BE2C (cell line): ENCODE data around the gene GIMAP6.
"Not testable (repeated sequence)": the region's sequence is repeated elsewhere in the genome, so short reads cannot be mapped to it uniquely, and the experiment has no call there.

ENCODE experiments used
- DNase-seq: peaks from one replicate; pipeline ENCODE4 v3.0.0-alpha.2; 2020
- H3K27me3 ChIP-seq: fragments of 250-450 bp; sonication (Bioruptor Pico); 2 replicates; pipeline ENCODE4 v1.5.1; 2020; ENCODE audit warnings: mild to moderate bottlenecking
- H3K36me3 ChIP-seq: fragments of 250-450 bp; sonication (Bioruptor Pico); 2 replicates; pipeline ENCODE4 v1.5.1; 2020; ENCODE audit warnings: mild to moderate bottlenecking
- H3K4me1 ChIP-seq: fragments of 250-450 bp; sonication (Bioruptor Pico); 2 replicates; pipeline ENCODE4 v1.5.1; 2020
- H3K4me3 ChIP-seq: 2 replicates; pipeline ENCODE4 v1.5.1; 2011; ENCODE audit warnings: low read depth, low read length
- H3K9me3 ChIP-seq: fragments of 250-450 bp; sonication (Bioruptor Pico); 2 replicates; pipeline ENCODE4 v1.5.1; 2020
- TF ChIP-seq, protein P1 (sequence below): IDR thresholded peaks from 2 replicates; pipeline ENCODE4 v1.5.1; 2012; ENCODE audit warnings: mild to moderate bottlenecking, low read depth, low read length

GIMAP6 gene

DNA sequence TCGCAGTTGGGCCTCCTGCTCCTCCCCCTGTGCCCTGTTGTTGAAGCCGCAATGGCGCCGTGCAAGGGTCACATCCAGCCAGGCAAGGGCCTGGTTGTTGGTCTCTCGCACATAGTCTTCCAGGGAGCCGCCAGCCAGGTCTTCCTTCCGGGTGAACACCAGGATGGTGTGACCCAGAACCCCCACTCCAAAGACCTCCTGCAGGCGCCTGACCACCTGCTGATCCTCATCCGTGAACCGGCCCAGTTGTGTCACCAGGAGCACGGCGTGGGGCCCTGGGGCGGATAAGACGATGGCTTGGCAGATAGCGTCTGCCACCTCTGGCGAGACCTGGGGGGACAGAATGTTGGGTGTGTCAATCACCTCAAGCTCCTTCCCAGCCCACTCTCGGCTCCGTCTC, 4.2 kb downstream of the GIMAP6 start:
- peaks cover 14% of the 10 kb centered on the region for H3K27me3 ChIP-seq
- no peak overlapping the region for H3K4me3 ChIP-seq
- no peak for DNase-seq
- H3K9me3 ChIP-seq: no peaks in the 10 kb centered on the region
- TF ChIP-seq, protein P1, sequence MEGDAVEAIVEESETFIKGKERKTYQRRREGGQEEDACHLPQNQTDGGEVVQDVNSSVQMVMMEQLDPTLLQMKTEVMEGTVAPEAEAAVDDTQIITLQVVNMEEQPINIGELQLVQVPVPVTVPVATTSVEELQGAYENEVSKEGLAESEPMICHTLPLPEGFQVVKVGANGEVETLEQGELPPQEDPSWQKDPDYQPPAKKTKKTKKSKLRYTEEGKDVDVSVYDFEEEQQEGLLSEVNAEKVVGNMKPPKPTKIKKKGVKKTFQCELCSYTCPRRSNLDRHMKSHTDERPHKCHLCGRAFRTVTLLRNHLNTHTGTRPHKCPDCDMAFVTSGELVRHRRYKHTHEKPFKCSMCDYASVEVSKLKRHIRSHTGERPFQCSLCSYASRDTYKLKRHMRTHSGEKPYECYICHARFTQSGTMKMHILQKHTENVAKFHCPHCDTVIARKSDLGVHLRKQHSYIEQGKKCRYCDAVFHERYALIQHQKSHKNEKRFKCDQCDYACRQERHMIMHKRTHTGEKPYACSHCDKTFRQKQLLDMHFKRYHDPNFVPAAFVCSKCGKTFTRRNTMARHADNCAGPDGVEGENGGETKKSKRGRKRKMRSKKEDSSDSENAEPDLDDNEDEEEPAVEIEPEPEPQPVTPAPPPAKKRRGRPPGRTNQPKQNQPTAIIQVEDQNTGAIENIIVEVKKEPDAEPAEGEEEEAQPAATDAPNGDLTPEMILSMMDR: no peak
- no peaks in the 10 kb centered on the region for H3K4me1 ChIP-seq
- H3K36me3 ChIP-seq: no peaks in the 10 kb centered on the region

DNA sequence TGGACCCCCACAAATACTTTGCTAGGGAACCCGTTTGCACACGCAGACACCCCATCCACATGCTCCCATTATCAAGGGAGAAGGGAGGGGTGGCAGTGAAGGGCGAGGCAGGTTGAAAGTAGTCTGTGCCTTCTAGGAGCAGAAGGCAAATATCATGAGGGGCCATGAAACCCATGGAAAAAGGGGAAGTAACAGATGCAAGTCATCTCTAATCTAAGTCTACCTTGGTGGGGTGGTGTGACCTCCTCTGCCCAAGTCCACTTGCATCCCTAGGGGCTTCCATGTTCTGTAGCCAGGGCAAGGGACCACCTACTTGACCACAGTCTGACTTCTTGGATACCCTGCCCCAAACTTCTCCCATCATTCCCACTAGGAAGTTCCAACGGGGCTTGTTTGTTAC, 5.5 kb downstream of the GIMAP6 start:
- H3K9me3 ChIP-seq: no peaks in the 10 kb centered on the region
- TF ChIP-seq, protein P1: no peak
- no peak for DNase-seq
- H3K4me1 ChIP-seq: no peaks in the 10 kb centered on the region
- peaks cover 14% of the 10 kb centered on the region for H3K27me3 ChIP-seq
- H3K36me3 ChIP-seq: no peaks in the 10 kb centered on the region
- H3K4me3 ChIP-seq: no peak overlapping the region

DNA sequence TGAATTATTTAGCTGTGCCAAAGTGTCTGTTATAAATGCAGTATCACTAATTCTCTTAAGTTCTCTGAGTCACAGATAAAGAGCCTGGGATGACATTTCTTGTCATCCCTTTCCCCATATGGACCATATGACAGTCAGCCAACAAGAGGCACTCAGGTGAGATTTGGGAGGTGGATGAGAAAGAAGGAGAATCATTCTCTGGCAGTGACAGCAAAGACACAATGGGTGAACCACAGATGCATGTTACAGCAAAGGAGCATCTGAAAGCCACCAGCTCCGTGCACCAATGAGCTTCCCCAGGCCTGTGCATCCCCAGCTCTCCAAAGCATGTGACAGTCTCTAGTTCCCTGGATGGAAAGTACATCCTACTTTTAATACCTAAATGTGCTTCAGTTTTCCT, 10.8 kb downstream of the GIMAP6 start:
- Histone ChIP-seq H3K27me3 (peaks cover 14% of the 10 kb centered on the region), H3K9me3 (no peaks in the 10 kb centered on the region), H3K36me3 (no peaks in the 10 kb centered on the region), H3K4me3 (no peak overlapping the region), H3K4me1 (no peaks in the 10 kb centered on the region)
- TF ChIP-seq, protein P1: no peak
- no peak for DNase-seq

DNA sequence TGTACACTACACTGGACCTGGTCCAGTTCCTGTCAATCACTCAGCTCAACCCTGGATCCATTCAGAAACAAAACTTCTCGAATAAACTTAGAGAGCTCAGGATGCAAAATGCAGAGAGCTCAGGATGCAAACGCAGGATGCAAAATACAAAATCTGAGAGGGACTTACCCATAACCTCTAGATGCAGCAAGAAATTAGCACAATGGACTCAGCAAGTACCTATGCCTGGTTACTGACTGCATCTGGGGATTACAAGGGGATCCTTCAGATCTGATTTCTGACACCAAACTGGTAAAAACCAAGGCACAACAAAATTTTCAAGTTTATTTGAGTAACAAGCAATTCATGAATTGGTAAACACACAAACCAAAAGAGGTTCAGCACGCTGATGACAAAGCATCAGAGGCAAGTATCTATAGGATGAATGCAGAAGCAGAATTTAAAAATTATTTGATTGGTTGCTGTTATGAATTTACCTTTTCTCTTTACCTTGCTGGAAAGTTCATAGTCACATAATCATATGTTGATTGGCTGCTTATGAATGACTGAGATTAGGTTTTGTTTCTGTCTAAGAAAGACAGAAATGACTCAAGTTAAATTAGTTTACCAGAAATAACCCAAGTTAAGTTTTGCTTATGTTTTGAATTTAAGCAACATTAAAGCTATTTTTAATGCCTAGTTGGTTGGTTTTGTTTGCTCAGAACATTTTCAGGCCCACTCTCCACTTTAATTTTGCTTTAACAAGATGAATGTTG, 11.4 kb downstream of the GIMAP6 start:
- no peak overlapping the region for H3K4me3 ChIP-seq
- H3K9me3 ChIP-seq: no peaks in the 10 kb centered on the region
- no peaks in the 10 kb centered on the region for H3K36me3 ChIP-seq
- peaks cover 10% of the 10 kb centered on the region for H3K27me3 ChIP-seq
- H3K4me1 ChIP-seq: no peaks in the 10 kb centered on the region
- DNase-seq: no peak
- TF ChIP-seq, protein P1: no peak

DNA sequence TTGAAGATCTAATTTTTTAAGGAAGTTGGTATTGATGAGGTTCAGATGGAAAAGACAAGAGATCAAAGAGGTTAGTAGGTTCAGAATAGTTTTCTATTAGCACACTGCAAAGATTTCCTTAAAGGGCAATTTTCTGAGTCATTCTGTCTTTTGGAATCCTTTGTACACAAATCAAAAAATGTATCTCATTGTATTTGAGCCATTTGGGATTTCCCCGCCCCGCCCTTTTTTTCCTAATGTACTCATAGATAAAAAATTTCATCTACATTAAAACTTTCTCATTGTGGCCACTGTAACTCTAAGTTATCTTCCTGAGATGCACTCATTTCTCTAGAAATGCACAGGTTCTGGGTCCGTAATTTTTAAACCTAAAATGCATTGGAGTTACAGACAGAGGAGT, 12.1 kb downstream of the GIMAP6 start:
- no peaks in the 10 kb centered on the region for H3K4me1 ChIP-seq
- H3K4me3 ChIP-seq: no peak overlapping the region
- peaks cover 3% of the 10 kb centered on the region; the same call in 1 of the 2 replicates for H3K27me3 ChIP-seq
- TF ChIP-seq, protein P1: no peak
- no peaks in the 10 kb centered on the region for H3K36me3 ChIP-seq
- DNase-seq: no peak
- H3K9me3 ChIP-seq: no peaks in the 10 kb centered on the region

DNA sequence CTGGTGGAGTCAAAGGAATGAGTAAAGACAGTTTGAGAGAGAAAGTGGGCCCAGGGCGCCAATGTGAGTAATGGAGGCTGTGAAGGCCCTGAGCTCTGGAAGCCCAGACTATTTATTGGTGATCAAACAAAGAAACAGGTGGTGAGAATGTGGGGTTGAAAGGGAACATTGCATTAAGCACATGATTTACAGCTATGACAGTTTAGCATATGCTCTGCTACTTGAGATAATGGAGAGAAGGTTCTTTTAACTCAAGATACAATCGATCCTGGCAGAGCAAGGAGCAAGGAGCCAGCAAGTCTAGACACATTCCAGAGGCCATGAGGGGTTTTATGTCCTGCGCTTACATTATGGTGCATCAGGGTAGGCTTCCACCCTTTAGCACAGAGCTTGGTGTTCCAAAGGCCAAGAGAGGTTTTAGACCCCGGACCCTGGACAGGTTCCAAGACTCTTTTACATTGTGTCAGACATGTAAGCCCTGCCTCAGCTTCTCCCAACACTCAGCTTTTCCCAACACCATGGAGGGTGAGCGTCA, 16.9 kb downstream of the GIMAP6 start:
- not testable (repeated sequence) for H3K4me3 ChIP-seq, H3K4me1 ChIP-seq, DNase-seq, H3K9me3 ChIP-seq, H3K27me3 ChIP-seq, H3K36me3 ChIP-seq

DNA sequence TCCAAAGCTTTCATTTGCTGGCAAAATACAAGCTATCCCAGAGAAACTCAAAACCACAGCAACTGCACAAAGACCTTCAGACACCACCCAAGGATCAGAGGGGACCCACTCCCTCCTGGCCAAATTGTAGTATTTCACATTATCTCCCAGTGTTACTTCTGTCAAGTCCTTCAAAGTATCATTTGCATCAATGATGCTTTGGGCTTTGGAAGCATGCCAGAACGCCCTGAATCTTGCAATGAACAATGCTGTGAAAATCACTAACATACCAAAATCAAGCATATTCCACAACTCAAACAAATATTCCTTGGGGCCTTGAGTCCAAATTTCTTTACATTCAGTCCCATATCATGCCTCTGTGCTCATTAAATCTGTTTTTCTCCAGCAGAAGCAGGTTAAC, 17.8 kb downstream of the GIMAP6 start:
- not testable (repeated sequence) for H3K9me3 ChIP-seq, H3K27me3 ChIP-seq, DNase-seq, H3K36me3 ChIP-seq, H3K4me1 ChIP-seq, H3K4me3 ChIP-seq
